HG02885 (cell line): ENCODE data around the gene VWA5B1.

Experiments used
- ATAC-seq: cut with Tn5 transposase; IDR thresholded peaks from one replicate; pipeline ENCODE4 v1.9.1; 2021; ENCODE audit warnings: mild to moderate bottlenecking; ENCODE audit not compliant: unreplicated experiment, poor library complexity

Gene VWA5B1

DNA sequence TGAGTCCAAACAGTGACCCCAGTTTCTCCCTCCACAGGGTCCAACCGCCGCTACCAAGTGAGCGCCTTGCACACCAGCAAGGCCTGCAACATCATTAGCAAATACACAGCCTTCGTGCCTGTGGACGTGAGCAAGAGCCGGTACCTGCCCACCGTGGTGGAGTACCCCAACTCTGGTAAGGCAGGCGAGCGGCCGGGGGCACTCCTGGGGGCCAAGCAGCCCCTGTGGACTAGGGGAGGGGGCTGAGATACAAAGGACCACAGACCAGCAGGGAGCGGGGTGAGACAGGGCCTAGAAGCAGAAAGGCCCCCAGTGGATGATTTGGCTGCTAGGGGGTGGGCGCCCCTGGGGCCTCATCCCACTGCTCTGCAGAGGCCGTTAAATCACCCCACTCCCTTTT, 54.7 kb downstream of the VWA5B1 start:
- no peak for ATAC-seq

- ATAC-seq, result no peak
Measured at GRCh38 chr1:20346433-20346832, 55.8 kb downstream of the VWA5B1 start.

DNA sequence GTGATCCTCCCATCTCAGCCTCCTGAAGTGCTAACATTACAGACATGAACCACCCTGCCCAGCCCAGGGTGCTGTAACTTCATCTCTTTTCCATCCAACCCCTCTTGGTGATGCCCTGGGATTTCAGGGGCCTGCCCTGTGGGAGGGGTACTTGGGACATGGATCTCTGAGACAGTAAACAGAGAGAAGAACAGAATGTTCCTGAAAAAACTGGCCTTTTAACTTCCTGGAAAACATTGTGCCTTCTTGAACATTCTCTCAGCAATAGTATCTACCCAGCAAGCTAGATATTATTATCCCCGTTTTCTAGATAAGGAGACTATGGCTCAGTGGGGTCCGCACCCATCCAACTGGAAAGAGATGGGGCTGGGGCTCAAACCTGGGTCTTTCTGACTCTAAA, 57.0 kb downstream of the VWA5B1 start:
- ATAC-seq, result no peak

DNA sequence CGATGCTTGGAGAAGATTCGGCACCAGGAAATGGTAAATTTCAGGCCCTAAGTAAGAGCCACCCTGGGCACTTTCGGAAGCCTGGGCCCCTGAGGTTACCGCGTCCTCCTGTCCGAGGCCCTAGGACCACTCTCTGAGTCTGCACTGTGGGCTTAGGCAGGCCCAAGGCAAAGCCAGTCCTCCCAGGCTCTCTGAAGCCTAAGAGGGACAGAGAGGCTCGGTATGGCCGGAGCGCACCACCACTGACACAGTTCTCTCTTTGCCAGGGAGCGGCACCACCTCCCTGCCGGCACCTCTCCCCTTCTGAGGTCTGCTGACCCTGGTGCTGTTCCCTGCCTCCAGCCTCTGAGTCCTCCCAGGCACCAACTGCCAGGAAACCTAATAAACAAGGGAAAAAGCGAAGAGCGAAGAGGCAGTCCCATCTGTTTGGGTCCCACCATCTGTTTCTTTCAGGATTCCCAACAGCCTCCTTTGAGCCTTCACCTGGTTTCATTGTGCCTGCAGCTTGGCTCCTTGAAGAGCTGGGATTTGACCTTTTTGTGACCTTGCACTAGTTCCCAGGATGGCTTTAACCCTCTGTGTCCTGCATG, 57.7 kb downstream of the VWA5B1 start:
- ATAC-seq, result no peak

GRCh38 chr1:20349561-20349960, 58.9 kb downstream of the VWA5B1 start:
- ATAC-seq, result no peak

GRCh38 chr1:20349971-20350370, 59.3 kb downstream of the VWA5B1 start:
- ATAC-seq, result no peak

DNA sequence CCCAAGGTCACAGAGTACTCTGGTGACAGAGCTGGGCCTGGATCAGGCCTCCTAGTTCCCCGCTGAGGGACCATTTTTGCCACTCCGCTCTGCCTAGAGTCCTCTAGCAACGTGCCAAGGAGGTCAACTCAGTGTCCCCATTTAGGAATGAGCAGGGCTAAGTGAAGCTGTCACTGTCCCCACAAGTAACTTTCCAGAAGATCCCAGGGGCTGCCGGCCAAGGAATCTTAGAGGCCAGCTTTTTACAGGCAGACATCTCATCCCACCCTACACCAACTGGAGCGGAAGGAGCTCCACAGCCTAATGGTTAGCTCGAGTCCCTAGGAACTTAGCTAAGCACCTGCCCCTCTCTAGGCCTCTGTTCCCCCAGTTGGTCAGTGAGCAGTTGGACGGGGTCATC, 59.7 kb downstream of the VWA5B1 start:
- no peak for ATAC-seq

- ATAC-seq, result no peak
Measured at GRCh38 chr1:20351911-20352701, 61.4 kb downstream of the VWA5B1 start.

- ATAC-seq, result no peak
Measured at GRCh38 chr1:20353836-20354235, 63.2 kb downstream of the VWA5B1 start.

DNA sequence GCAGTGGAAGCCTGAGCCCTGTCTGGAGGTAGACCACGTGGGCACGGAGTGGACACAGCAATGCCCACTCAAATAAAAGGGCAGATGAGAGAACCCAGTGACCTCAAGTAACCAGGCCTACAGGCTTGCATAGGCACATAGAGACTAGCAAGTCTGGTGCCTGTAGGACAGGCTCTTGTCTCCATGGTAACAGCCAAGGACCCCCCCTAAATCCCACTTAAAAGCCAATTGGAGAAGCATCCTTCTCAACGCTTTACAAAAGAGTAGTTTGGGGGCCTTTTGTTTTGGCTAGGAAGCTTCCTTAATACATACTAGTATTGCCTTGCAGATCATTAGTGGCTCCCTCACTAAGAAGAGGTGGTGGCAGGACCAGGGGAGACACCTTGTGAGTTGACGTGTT, 63.9 kb downstream of the VWA5B1 start:
- no peak for ATAC-seq

DNA sequence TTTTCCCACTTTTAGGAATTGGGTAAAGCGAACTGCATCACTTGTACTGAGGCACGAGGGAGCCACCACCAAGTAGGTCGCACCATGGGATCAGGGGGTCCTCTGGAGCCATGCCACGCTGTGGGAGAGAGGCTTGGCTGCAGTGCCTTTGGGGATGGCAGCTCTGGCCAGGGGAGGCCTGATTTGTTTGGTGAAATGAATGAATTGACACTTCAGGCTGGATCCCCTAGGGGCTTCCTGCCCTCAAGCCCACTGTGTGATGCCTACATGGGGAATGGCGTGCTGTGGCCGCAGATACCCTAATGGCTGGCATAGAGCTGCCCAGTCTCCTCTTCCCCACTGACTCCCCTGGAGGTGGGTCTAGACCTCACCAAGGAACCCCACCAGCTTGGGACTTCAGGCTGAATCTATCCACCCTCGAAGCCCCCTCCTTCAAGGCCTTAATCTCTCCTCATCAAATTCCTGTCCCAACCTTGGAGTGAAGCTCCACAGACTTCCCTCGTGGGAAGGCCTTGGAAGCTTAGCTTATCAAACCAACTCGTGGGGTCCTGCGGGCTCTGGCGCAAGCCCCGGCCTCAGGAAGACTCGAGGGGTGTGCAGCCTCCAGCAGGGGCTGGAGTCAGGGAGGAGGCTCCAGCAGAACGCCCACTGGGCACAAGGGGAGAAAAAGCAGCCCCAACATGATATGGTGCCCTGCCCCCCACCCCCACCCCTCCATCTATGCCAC, 64.6 kb downstream of the VWA5B1 start:
- no peak for ATAC-seq

- no peak for ATAC-seq
Measured at GRCh38 chr1:20355828-20356735, 65.4 kb downstream of the VWA5B1 start.

- ATAC-seq, result no peak
Measured at GRCh38 chr1:20356850-20357459, 66.3 kb downstream of the VWA5B1 start.

DNA sequence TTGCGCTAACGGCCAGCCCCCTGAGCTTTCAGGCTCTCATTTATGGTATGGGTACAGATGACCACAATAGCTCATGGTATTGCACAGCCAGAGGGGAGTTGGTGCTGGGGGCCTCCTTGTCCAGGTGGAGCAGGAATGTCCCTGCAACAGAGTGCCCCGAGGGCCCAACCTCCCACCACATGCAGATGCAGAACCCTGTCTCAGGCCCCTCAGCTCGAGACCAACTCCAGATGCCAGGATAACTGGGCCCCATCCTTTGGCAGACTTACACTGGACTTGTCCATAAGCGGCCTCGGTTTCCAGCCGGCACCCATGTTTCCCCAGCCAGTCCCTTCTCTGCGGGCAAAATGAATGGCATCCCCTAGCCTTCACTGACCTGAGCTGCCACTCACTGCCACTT, 67.1 kb downstream of the VWA5B1 start:
- no peak for ATAC-seq

DNA sequence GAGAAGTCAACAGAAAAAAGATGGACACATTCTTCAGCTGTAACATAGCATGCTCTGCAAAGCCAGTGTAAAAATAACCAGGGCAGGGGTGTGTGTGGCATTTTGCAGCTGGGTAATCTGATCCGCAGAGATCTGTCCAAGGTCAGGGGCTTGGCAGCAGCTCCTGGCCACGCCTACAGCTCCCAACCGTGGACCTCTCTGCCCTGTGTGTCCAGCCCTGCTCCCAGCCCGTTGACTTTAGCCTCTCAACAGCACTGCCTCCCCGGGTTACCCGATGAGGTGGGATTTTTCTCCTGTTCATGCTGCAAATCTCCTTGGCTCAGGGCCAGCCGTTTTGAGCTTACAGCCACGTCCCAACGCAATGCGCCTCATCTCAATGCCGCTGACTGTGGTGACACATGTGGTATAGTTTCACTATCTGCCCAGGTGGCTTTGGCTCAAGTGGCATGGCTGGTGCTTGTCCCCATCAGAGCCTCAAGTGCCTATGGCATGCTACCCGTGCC, 68.1 kb downstream of the VWA5B1 start:
- ATAC-seq, result no peak

- no peak for ATAC-seq
Measured at GRCh38 chr1:20359451-20360330, 69.0 kb downstream of the VWA5B1 start.

- no peak for ATAC-seq
Measured at GRCh38 chr1:20361401-20361800, 70.7 kb downstream of the VWA5B1 start.

DNA sequence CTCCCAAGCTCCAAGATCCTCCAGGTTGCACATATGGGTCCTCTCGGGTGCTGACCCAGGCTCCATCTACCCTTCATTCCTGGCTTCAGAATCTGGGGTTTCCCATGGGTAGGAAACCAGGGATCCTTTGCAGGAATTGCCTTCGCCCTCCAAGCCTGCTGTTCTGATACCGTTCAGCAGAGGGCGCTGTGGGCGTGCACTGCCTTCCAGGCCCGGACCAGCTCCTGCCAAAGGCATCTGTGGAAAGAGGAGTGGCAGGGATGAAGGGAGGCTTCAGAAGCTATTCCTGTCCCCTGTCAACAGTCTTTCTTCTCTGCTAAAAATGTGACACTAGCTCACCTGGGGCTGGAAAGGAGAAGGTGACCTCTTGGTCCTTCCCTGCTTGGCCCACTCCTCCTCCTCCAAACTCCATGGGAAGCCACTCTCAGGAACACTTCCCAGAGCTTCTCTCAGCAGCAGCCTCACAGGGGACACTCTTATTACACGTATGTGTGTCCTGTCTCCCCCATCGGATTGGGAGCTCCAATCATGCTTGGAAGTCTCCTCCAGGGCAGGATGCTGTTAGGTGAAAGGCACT, 71.2 kb downstream of the VWA5B1 start:
- ATAC-seq, result no peak

DNA sequence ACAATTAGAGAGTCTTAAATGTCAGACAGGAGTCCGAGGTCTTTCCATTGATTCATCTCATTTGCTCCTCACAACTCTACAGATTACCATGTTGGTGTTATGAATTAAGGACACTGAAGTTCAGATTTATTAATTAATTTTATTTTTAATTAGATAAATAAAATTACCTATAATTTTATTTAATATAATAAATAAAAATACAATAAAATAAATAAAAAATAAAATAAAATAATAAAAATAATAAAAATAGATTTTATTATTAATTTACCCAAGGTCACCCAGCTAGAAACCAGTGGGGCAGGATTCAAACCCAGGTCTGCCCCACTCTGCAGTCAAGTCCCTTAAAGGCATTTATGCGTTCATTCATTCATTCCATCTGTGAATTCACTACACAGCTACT, 72.2 kb downstream of the VWA5B1 start:
- ATAC-seq, result no peak
